ENCODE data around the gene ARL2BP.

- TF ChIP-seq, protein P1, sequence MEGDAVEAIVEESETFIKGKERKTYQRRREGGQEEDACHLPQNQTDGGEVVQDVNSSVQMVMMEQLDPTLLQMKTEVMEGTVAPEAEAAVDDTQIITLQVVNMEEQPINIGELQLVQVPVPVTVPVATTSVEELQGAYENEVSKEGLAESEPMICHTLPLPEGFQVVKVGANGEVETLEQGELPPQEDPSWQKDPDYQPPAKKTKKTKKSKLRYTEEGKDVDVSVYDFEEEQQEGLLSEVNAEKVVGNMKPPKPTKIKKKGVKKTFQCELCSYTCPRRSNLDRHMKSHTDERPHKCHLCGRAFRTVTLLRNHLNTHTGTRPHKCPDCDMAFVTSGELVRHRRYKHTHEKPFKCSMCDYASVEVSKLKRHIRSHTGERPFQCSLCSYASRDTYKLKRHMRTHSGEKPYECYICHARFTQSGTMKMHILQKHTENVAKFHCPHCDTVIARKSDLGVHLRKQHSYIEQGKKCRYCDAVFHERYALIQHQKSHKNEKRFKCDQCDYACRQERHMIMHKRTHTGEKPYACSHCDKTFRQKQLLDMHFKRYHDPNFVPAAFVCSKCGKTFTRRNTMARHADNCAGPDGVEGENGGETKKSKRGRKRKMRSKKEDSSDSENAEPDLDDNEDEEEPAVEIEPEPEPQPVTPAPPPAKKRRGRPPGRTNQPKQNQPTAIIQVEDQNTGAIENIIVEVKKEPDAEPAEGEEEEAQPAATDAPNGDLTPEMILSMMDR (IDR thresholded peaks at IDR 0.05): no peak
- TF ChIP-seq EZH2 (IDR thresholded peaks at IDR 0.05; ENCODE audit: borderline replicate concordance, insufficient read depth, low read depth, low read length, poor library complexity, severe bottlenecking): no peak
These were observed 25.9 kb downstream of the ARL2BP start for GRCh38 chr16:57271063-57271345.

Data from B cell (primary cell).